ENCODE measurements around the gene SHD.
"Not testable (repeated sequence)": the region's sequence is repeated elsewhere in the genome, so short reads cannot be mapped to it uniquely, and the experiment has no call there.

SHD gene

DNA sequence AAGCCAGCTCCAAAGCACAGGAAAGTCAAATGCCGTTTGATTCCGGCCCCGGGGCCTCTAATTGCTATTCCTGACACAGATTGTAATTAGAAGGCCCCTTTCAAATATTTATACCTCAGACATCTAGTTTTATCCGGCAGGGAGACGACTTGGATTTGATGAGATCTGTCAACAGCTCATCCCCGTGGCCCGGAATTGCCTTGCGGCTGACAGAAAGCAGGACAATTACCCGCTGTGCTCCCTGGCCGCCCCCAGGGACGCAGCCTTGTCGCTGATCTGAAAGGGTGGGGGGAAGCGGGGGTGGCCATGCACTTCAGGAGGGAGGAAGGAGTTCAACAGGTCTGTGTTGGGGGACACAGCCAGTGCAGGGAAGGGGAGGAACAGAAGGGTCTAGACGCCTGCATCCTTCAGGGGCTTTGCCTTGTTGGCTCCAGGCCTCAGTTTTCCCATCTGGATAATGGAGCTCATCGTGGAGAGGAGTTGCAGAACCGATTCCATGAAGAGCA is 1.8 kb upstream of the SHD start:
- no peak overlapping the region for H3K4me3 Mint-ChIP-seq
- peaks cover under 1% of the 10 kb centered on the region for H3K36me3 Mint-ChIP-seq
- CTCF ChIA-PET: interaction anchor here (0.8 to 1.2 kb wide), 3 partner anchors 9 to 54 kb away, joined by 3 read pairs; no protein-coding TSS in a partner anchor

GRCh38 chr19:4278010-4278409 is 1.1 kb upstream of the SHD start:
- Mint-ChIP-seq H3K27me3 (peaks cover 68% of the 10 kb centered on the region), H3K27ac (no peak overlapping the region), H3K4me1 (peaks cover 7% of the 10 kb centered on the region), H3K36me3 (no peaks in the 10 kb centered on the region), H3K4me3 (no peak overlapping the region), H3K9me3 (no peaks in the 10 kb centered on the region)
- CTCF ChIA-PET: interaction anchor here (0.8 to 1.2 kb wide), 2 partner anchors 9 to 53 kb away, joined by 3 read pairs; no protein-coding TSS in a partner anchor
- DNase-seq: no peak

More for the DNA sequence above, 1.8 kb upstream of the SHD start:
- Mint-ChIP-seq H3K27me3 (peaks cover 63% of the 10 kb centered on the region), H3K27ac (no peak overlapping the region), H3K9me3 (no peaks in the 10 kb centered on the region), H3K4me1 (peaks cover 7% of the 10 kb centered on the region)
- no peak for DNase-seq

GRCh38 chr19:4279267-4279529 is 132 bp downstream of the SHD start:
- peaks cover 71% of the 10 kb centered on the region for H3K27me3 Mint-ChIP-seq
- CTCF ChIA-PET: no interaction called here
- H3K36me3 Mint-ChIP-seq: no peaks in the 10 kb centered on the region
- no peak for DNase-seq
- no peak overlapping the region for H3K27ac Mint-ChIP-seq
- no peaks in the 10 kb centered on the region for H3K9me3 Mint-ChIP-seq
- H3K4me3 Mint-ChIP-seq: no peak overlapping the region
- H3K4me1 Mint-ChIP-seq: peaks cover 7% of the 10 kb centered on the region

GRCh38 chr19:4279530-4280422 is 710 bp downstream of the SHD start:
- no peak overlapping the region for H3K4me3 Mint-ChIP-seq
- H3K36me3 Mint-ChIP-seq: no peaks in the 10 kb centered on the region
- peaks cover 75% of the 10 kb centered on the region for H3K27me3 Mint-ChIP-seq
- no peak overlapping the region for H3K27ac Mint-ChIP-seq
- peaks cover 9% of the 10 kb centered on the region for H3K4me1 Mint-ChIP-seq
- DNase-seq: no peak
- CTCF ChIA-PET: interaction anchor here (2.0 kb wide), 1 partner anchor 73 kb away, joined by 4 read pairs; no protein-coding TSS in a partner anchor
- H3K9me3 Mint-ChIP-seq: no peaks in the 10 kb centered on the region

- no peaks in the 10 kb centered on the region for H3K9me3 Mint-ChIP-seq
- H3K27me3 Mint-ChIP-seq: peaks cover 45% of the 10 kb centered on the region
- DNase-seq: no peak
- peaks cover 11% of the 10 kb centered on the region for H3K4me1 Mint-ChIP-seq
- H3K36me3 Mint-ChIP-seq: no peaks in the 10 kb centered on the region
- H3K4me3 Mint-ChIP-seq: no peak overlapping the region
- CTCF ChIA-PET: no interaction called here
- no peak overlapping the region for H3K27ac Mint-ChIP-seq
These were observed 5.3 kb downstream of the SHD start for GRCh38 chr19:4284176-4284958.

- CTCF ChIA-PET: no interaction called here
These were observed 5.9 kb downstream of the SHD start for GRCh38 chr19:4284974-4285373.

GRCh38 chr19:4286141-4286540 is 7.1 kb downstream of the SHD start:
- H3K4me3 Mint-ChIP-seq, H3K27ac Mint-ChIP-seq, DNase-seq, CTCF ChIA-PET, H3K36me3 Mint-ChIP-seq, H3K4me1 Mint-ChIP-seq, H3K9me3 Mint-ChIP-seq: not testable (repeated sequence)
- H3K27me3 Mint-ChIP-seq: peaks cover 27% of the 10 kb centered on the region

More at GRCh38 chr19:4284974-4285373, 5.9 kb downstream of the SHD start:
- no peak overlapping the region for H3K4me3 Mint-ChIP-seq
- DNase-seq: no peak
- H3K4me1 Mint-ChIP-seq: peaks cover 8% of the 10 kb centered on the region
- peaks cover 39% of the 10 kb centered on the region for H3K27me3 Mint-ChIP-seq
- no peaks in the 10 kb centered on the region for H3K36me3 Mint-ChIP-seq
- H3K9me3 Mint-ChIP-seq: no peaks in the 10 kb centered on the region
- no peak overlapping the region for H3K27ac Mint-ChIP-seq

- H3K27ac Mint-ChIP-seq: no peak overlapping the region
- peaks cover 6% of the 10 kb centered on the region for H3K4me1 Mint-ChIP-seq
- DNase-seq: no peak
- H3K36me3 Mint-ChIP-seq: no peaks in the 10 kb centered on the region
- CTCF ChIA-PET: no interaction called here
- H3K9me3 Mint-ChIP-seq: no peaks in the 10 kb centered on the region
- H3K27me3 Mint-ChIP-seq: peaks cover 9% of the 10 kb centered on the region
- no peak overlapping the region for H3K4me3 Mint-ChIP-seq
These were observed 9.2 kb downstream of the SHD start for GRCh38 chr19:4288091-4288777.

- H3K27me3 Mint-ChIP-seq: no peaks in the 10 kb centered on the region
- H3K27ac Mint-ChIP-seq: no peak overlapping the region
- DNase-seq: no peak
- CTCF ChIA-PET: no interaction called here
- no peak overlapping the region for H3K4me3 Mint-ChIP-seq
- peaks cover 6% of the 10 kb centered on the region for H3K36me3 Mint-ChIP-seq
- no peaks in the 10 kb centered on the region for H3K9me3 Mint-ChIP-seq
- peaks cover 2% of the 10 kb centered on the region for H3K4me1 Mint-ChIP-seq
These were observed 12.2 kb downstream of the SHD start for GRCh38 chr19:4291184-4291732.

- Mint-ChIP-seq H3K36me3 (peaks cover 6% of the 10 kb centered on the region), H3K27me3 (no peaks in the 10 kb centered on the region), H3K4me1 (peaks cover 2% of the 10 kb centered on the region), H3K9me3 (no peaks in the 10 kb centered on the region), H3K27ac (no peak overlapping the region), H3K4me3 (no peak overlapping the region)
- DNase-seq: no peak
- CTCF ChIA-PET: no interaction called here
These were observed 13.4 kb downstream of the SHD start for GRCh38 chr19:4292515-4292914.

- H3K4me3 Mint-ChIP-seq: no peak overlapping the region
- CTCF ChIA-PET: interaction anchor here (1.1 kb wide), 1 partner anchor 58 kb away, joined by 3 read pairs; no protein-coding TSS in a partner anchor
- DNase-seq: no peak
- H3K4me1 Mint-ChIP-seq: peaks cover 12% of the 10 kb centered on the region
- H3K36me3 Mint-ChIP-seq: peaks cover 9% of the 10 kb centered on the region
- H3K27ac Mint-ChIP-seq: no peak overlapping the region
- H3K27me3 Mint-ChIP-seq: no peaks in the 10 kb centered on the region
- no peaks in the 10 kb centered on the region for H3K9me3 Mint-ChIP-seq
These were observed 15.3 kb downstream of the SHD start for GRCh38 chr19:4294389-4294788.

GRCh38 chr19:4295972-4296771 is 17.1 kb downstream of the SHD start:
- Mint-ChIP-seq H3K9me3 (no peaks in the 10 kb centered on the region), H3K27me3 (no peaks in the 10 kb centered on the region), H3K4me1 (peaks cover 21% of the 10 kb centered on the region), H3K36me3 (peaks cover 12% of the 10 kb centered on the region), H3K4me3 (no peak overlapping the region), H3K27ac (no peak overlapping the region)
- CTCF ChIA-PET: interaction anchor here (0.8 to 1.7 kb wide), 2 partner anchors 25 to 29 kb away, joined by 3 read pairs; no protein-coding TSS in a partner anchor
- no peak for DNase-seq

Measured in activated naive CD4-positive, alpha-beta T cell treated with anti-CD3 and anti-CD28 coated beads, Interleukin-2, amount 10 ng/mL, durations not matched to agents 7 days and 5 days (primary cell).